ENCODE data around the gene TAF4. TPM values are rescaled to one million over a fixed set of nuclear protein-coding genes. Genes with fewer than 3 reads are reported as not detected.
"Not testable (repeated sequence)": the region's sequence is repeated elsewhere in the genome, so short reads cannot be mapped to it uniquely, and the experiment has no call there.

TAF4 gene
- total RNA-seq, 2 donors from 2014 or later = 25.5 to 39.9 TPM

DNA sequence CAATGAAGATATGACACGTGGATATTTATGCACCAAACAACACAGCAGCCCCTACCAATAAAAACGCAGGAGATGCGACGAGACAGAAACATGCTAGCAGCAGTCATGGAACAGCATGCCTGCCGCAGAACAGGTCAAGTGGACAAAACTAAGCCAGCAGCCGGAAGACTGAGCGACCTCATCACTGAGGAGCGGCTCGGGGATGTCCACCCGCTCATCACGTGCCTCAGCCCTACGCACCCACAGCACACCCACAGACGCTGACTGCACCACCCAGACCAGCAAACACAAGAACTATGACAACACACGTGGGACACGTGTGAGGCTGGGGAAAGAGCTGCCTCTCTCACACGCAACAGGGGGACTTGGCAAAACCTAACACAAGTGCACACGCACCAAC, 81.7 kb downstream of the TAF4 start:
- H3K27ac Mint-ChIP-seq = peak overlapping the region; percentile 20
- WGBS, 2 experiments (ENCODE audit: insufficient coverage in 1 of 2, insufficient read length in 1 of 2) = 88 to 91% methylated on average over 13 to 17 of the region's 17 CpGs
- Histone ChIP-seq H3K36me3 (ENCODE audit: control insufficient read depth, insufficient read depth, low read length) (peaks cover 36% of the 10 kb centered on the region), H3K9me3 (ENCODE audit: control insufficient read depth, low read length) (no peaks in the 10 kb centered on the region), H3K27me3 (ENCODE audit: control insufficient read depth, insufficient read depth, low read length, poor library complexity, severe bottlenecking) (no peaks in the 10 kb centered on the region), H3K4me3 (ENCODE audit: low read length) (no peak overlapping the region), H3K4me1 (ENCODE audit: control insufficient read depth, insufficient read depth, low read length) (no peaks in the 10 kb centered on the region), H3K9ac (ENCODE audit: extremely low read depth, low read length, poor library complexity, severe bottlenecking) (no peak overlapping the region), H3K27ac (ENCODE audit: low read depth, low read length) (no peak overlapping the region)
- peaks cover 4% of the 10 kb centered on the region for H3K9me3 Mint-ChIP-seq
- H3K4me1 Mint-ChIP-seq = no peaks in the 10 kb centered on the region
- peaks cover 56% of the 10 kb centered on the region for H3K36me3 Mint-ChIP-seq (ENCODE audit: low read depth)
- DNase-seq = no peak
- H3K4me3 Mint-ChIP-seq = no peak overlapping the region
- no peaks in the 10 kb centered on the region for H3K27me3 Mint-ChIP-seq (ENCODE audit: insufficient read depth)
- TF ChIP-seq, protein P1, sequence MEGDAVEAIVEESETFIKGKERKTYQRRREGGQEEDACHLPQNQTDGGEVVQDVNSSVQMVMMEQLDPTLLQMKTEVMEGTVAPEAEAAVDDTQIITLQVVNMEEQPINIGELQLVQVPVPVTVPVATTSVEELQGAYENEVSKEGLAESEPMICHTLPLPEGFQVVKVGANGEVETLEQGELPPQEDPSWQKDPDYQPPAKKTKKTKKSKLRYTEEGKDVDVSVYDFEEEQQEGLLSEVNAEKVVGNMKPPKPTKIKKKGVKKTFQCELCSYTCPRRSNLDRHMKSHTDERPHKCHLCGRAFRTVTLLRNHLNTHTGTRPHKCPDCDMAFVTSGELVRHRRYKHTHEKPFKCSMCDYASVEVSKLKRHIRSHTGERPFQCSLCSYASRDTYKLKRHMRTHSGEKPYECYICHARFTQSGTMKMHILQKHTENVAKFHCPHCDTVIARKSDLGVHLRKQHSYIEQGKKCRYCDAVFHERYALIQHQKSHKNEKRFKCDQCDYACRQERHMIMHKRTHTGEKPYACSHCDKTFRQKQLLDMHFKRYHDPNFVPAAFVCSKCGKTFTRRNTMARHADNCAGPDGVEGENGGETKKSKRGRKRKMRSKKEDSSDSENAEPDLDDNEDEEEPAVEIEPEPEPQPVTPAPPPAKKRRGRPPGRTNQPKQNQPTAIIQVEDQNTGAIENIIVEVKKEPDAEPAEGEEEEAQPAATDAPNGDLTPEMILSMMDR (conservative IDR thresholded peaks at IDR 0.05) = no peak

GRCh38 chr20:61982951-61983315, 82.7 kb downstream of the TAF4 start:
- peaks cover 4% of the 10 kb centered on the region for H3K9me3 Mint-ChIP-seq
- Histone ChIP-seq H3K27ac (ENCODE audit: low read depth, low read length) (no peak overlapping the region), H3K36me3 (ENCODE audit: control insufficient read depth, insufficient read depth, low read length) (peaks cover 28% of the 10 kb centered on the region), H3K9ac (ENCODE audit: extremely low read depth, low read length, poor library complexity, severe bottlenecking) (no peak overlapping the region), H3K4me3 (ENCODE audit: low read length) (no peak overlapping the region), H3K27me3 (ENCODE audit: control insufficient read depth, insufficient read depth, low read length, poor library complexity, severe bottlenecking) (no peaks in the 10 kb centered on the region), H3K9me3 (ENCODE audit: control insufficient read depth, low read length) (no peaks in the 10 kb centered on the region), H3K4me1 (ENCODE audit: control insufficient read depth, insufficient read depth, low read length) (no peaks in the 10 kb centered on the region)
- no peaks in the 10 kb centered on the region for H3K4me1 Mint-ChIP-seq
- 85 to 94% methylated on average over 8 to 11 of the region's 11 CpGs for WGBS, 2 experiments (ENCODE audit: insufficient coverage in 1 of 2, insufficient read length in 1 of 2)
- no peak overlapping the region for H3K4me3 Mint-ChIP-seq
- TF ChIP-seq, protein P1 (conservative IDR thresholded peaks at IDR 0.05) = no peak
- no peak overlapping the region for H3K27ac Mint-ChIP-seq
- no peaks in the 10 kb centered on the region for H3K27me3 Mint-ChIP-seq (ENCODE audit: insufficient read depth)
- DNase-seq = no peak
- peaks cover 52% of the 10 kb centered on the region for H3K36me3 Mint-ChIP-seq (ENCODE audit: low read depth)

- 80 to 81% methylated on average over 1 to 14 of the region's 18 CpGs for WGBS, 2 experiments (ENCODE audit: insufficient coverage in 1 of 2, insufficient read length in 1 of 2)
- Histone ChIP-seq H3K9ac (ENCODE audit: extremely low read depth, low read length, poor library complexity, severe bottlenecking) (no peak overlapping the region), H3K27me3 (ENCODE audit: control insufficient read depth, insufficient read depth, low read length, poor library complexity, severe bottlenecking) (no peaks in the 10 kb centered on the region), H3K9me3 (ENCODE audit: control insufficient read depth, low read length) (no peaks in the 10 kb centered on the region), H3K4me3 (ENCODE audit: low read length) (no peak overlapping the region), H3K27ac (ENCODE audit: low read depth, low read length) (no peak overlapping the region), H3K4me1 (ENCODE audit: control insufficient read depth, insufficient read depth, low read length) (no peaks in the 10 kb centered on the region), H3K36me3 (ENCODE audit: control insufficient read depth, insufficient read depth, low read length) (peaks cover 23% of the 10 kb centered on the region)
- TF ChIP-seq, protein P1 (conservative IDR thresholded peaks at IDR 0.05) = no peak
- no peak overlapping the region for H3K4me3 Mint-ChIP-seq
- no peaks in the 10 kb centered on the region for H3K4me1 Mint-ChIP-seq
- H3K27ac Mint-ChIP-seq = no peak overlapping the region
- H3K36me3 Mint-ChIP-seq (ENCODE audit: low read depth) = peaks cover 51% of the 10 kb centered on the region
- no peaks in the 10 kb centered on the region for H3K27me3 Mint-ChIP-seq (ENCODE audit: insufficient read depth)
- DNase-seq = no peak
- peaks cover 4% of the 10 kb centered on the region for H3K9me3 Mint-ChIP-seq
Observed at GRCh38 chr20:61982191-61982950, 83.3 kb downstream of the TAF4 start.

DNA sequence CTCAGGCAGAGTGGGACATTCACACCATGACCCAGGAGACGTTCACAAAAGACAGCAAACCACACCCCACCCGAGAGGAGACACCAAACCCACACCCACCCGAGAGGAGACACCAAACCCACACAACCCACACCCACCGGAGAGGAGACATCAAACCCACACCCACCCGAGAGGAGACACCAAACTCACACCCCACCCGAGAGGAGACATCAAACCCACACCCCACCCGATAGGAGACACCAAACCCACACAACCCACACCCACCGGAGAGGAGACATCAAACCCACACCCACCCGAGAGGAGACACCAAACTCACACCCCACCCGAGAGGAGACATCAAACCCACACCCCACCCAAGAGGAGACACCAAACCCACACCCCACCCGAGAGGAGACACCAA, 84.0 kb downstream of the TAF4 start:
- DNase-seq; H3K4me3 Mint-ChIP-seq; H3K27ac ChIP-seq (ENCODE audit: low read depth, low read length); H3K4me1 Mint-ChIP-seq; H3K9me3 Mint-ChIP-seq; H3K9ac ChIP-seq (ENCODE audit: extremely low read depth, low read length, poor library complexity, severe bottlenecking); H3K27me3 Mint-ChIP-seq (ENCODE audit: insufficient read depth); H3K4me3 ChIP-seq (ENCODE audit: low read length); H3K4me1 ChIP-seq (ENCODE audit: control insufficient read depth, insufficient read depth, low read length); H3K27ac Mint-ChIP-seq; H3K9me3 ChIP-seq (ENCODE audit: control insufficient read depth, low read length); H3K27me3 ChIP-seq (ENCODE audit: control insufficient read depth, insufficient read depth, low read length, poor library complexity, severe bottlenecking): not testable (repeated sequence)
- peaks cover 17% of the 10 kb centered on the region for H3K36me3 ChIP-seq (ENCODE audit: control insufficient read depth, insufficient read depth, low read length)
- H3K36me3 Mint-ChIP-seq (ENCODE audit: low read depth) = peaks cover 47% of the 10 kb centered on the region
- 87% methylated on average over 9 of the region's 11 CpGs; no CpG with 5 or more reads in 1 of the 2 experiments for WGBS, 2 experiments (ENCODE audit: insufficient coverage in 1 of 2, insufficient read length in 1 of 2)

Data from endodermal cell (in vitro differentiated cells).